ENCODE measurements around the gene CMPK1. TPM values are rescaled to one million over a fixed set of nuclear protein-coding genes. Genes with fewer than 3 reads are reported as not detected.
"Not testable (repeated sequence)": the region's sequence is repeated elsewhere in the genome, so short reads cannot be mapped to it uniquely, and the experiment has no call there.

Gene CMPK1
- total and polyA plus RNA-seq, 2 of the 8 experiments (the other 6 are each of a cell fraction or from before 2014, with no cell fraction given) = 6.0 to 36.9 TPM

DNA sequence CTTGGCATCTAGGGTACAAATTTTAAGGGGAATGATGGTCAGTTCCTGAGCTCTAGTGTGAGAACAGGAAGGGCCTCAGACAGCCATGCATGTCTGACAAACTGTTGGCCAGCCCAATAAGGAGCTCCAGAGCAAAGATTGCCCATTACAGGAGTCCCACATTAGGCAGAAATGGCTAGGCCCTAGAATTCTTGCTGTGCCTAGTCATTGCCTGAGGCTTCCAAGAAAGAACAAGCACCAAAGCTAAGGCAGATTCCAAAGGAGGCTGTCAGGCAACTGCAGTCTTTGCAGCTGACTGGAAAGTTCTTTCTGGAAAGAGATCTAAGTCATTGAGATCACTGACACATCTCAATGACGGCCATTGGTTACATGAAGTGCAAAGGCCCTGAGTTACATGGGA lies 15.7 kb upstream of the CMPK1 start (continued):
- TF ChIP-seq KDM1A (IDR thresholded peaks at IDR 0.05; ENCODE audit: borderline replicate concordance, low read length) = no peak
- TF ChIP-seq GABPA (IDR thresholded peaks at IDR 0.05; ENCODE audit: borderline replicate concordance, insufficient read depth, low read length) = no peak
- no peak for TF ChIP-seq SUZ12 (IDR thresholded peaks at IDR 0.05; ENCODE audit: low read length)
- no peak for TF ChIP-seq POLR2AphosphoS5 (IDR thresholded peaks at IDR 0.05; ENCODE audit: low read depth, low read length)

DNA sequence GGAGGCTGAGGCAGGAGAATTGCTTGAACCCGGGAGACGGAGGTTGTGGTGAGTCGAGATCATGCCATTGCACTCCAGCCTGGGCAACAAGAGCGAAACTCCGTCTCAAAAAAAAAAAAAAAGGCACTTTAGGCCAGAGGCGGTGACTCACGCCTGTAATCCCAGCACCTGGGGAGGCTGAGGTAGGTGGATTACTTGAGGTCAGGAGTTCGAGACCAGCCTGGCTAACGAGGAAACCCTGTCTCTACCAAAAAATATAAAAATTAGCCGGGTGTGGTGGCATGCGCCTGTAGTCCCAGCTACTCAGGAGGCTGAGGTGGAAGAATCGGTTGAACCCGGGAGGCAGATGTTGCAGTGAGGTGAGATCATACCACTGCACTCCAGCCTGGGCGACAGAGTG lies 13.6 kb upstream of the CMPK1 start:
- H3K56ac ChIP-seq (replicated peaks; ENCODE audit: insufficient read length, low read depth, low read length); H3K4ac ChIP-seq (replicated peaks; ENCODE audit: insufficient read length, low read depth, low read length); H3K4me1 ChIP-seq (replicated peaks in 1 of 4; ENCODE audit: control insufficient read depth in 3 of 4, insufficient read depth in 4 of 4, low read length in 3 of 4); H3K23ac ChIP-seq (ENCODE audit: insufficient read length); H3K4me2 ChIP-seq (ENCODE audit: insufficient read depth in 1 of 2, low read depth in 2 of 2, low read length in 2 of 2); H3K36me3 ChIP-seq (ENCODE audit: control insufficient read depth in 2 of 4, insufficient read depth in 4 of 4, low read length in 3 of 4); H4K20me1 ChIP-seq (replicated peaks in 1 of 2; ENCODE audit: control insufficient read depth in 1 of 2, insufficient read depth in 2 of 2, low read length in 2 of 2); H2AK5ac ChIP-seq (ENCODE audit: low read depth, low read length); H3K27me3 ChIP-seq (replicated peaks in 1 of 4; ENCODE audit: control insufficient read depth in 3 of 4, extremely low read depth in 1 of 4, insufficient read depth in 3 of 4, low read length in 3 of 4); CTCF ChIA-PET (ENCODE audit: partially characterized antibody); H3K9me3 ChIP-seq (ENCODE audit: insufficient read depth in 2 of 2, low read depth in 1 of 2, low read length in 1 of 2); H3K23me2 ChIP-seq (ENCODE audit: low read depth, low read length); DNase-seq (ENCODE audit: low read depth in 1 of 2, low spot score in 2 of 2); H2BK120ac ChIP-seq (replicated peaks; ENCODE audit: low read depth, low read length); H4K8ac ChIP-seq (ENCODE audit: extremely low read depth, insufficient read depth, low read length); H3K4me3 ChIP-seq (ENCODE audit: extremely low read depth in 1 of 4, insufficient read depth in 2 of 4, low read depth in 3 of 4, low read length in 4 of 4); H2BK15ac ChIP-seq (ENCODE audit: low read length); H2BK5ac ChIP-seq (ENCODE audit: low read depth, low read length); H3K79me1 ChIP-seq (ENCODE audit: low read depth, low read length); H4K91ac ChIP-seq (replicated peaks; ENCODE audit: insufficient read length, low read length); H2BK20ac ChIP-seq (ENCODE audit: low read length); H3K27ac ChIP-seq (ENCODE audit: low read depth, low read length); H2AFZ ChIP-seq (ENCODE audit: low read length); H3K79me2 ChIP-seq (ENCODE audit: control insufficient read depth in 1 of 2, insufficient read depth in 2 of 2, low read length in 2 of 2); POLR2A ChIA-PET (ENCODE audit: partially characterized antibody); H3K14ac ChIP-seq (ENCODE audit: insufficient read length); H3K9ac ChIP-seq (replicated peaks in 1 of 4; ENCODE audit: extremely low read depth in 1 of 4, low read depth in 3 of 4, low read length in 3 of 4); H2BK12ac ChIP-seq (ENCODE audit: low read depth, low read length); H4K5ac ChIP-seq (ENCODE audit: insufficient read length, low read depth, low read length); FAIRE-seq; H3K18ac ChIP-seq (ENCODE audit: extremely low read depth, low read length): not testable (repeated sequence)
- WGBS, 2 experiments (ENCODE audit: extremely low coverage in 1 of 2, insufficient coverage in 1 of 2, insufficient read length in 1 of 2, insufficient replicate concordance in 2 of 2, low coverage in 1 of 2, low lambda C conversion rate in 2 of 2, missing lambda C conversion rate in 1 of 2) = 93% methylated on average over 13 of the region's 14 CpGs; no CpG with 5 or more reads in 1 of the 2 experiments
